ENCODE data around the gene LRCH4. TPM values are rescaled to one million over a fixed set of nuclear protein-coding genes. Genes with fewer than 3 reads are reported as not detected.

The LRCH4 gene
- total and polyA plus RNA-seq, 9 of the 15 experiments (the other 6 are each of a cell fraction or from before 2014, with no cell fraction given), result 0.06 to 63.3 (median 15.0) TPM

DNA sequence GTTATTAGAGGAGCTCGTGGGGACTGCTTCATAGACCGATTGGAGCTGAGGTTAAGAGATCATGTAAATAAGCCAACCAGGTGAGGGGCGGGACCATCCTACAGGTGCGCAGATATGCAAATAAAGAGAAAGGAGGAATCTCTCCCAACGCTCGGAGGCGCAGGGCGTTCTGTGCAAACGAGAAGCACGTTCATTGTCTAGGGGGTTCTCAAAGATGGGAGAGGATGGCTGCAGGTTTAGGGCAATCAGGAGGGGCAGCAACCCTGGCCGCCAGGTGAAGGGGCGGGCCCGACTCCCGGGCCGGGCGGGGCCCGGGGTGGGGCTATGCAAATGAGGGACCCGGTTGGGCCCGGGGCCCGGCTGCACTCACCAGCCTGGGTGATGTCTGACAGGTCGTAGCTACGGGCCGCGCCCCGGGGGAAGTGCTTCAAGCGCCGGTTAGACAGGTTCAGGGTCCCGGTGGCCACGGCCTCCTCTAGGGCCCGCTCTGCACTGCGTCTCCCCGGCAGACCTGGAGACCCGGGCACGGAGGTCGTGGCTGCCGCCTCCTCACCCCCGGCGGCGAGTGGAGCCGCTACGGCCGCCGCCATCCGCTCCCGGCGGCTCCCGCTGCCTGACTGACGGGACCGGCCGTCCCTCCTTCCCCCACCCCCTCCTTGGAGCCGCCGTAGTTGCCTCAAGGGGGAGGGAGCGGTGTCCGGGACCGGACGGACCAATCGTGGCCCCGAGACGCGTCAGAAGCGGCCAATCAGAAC, at the start of gene LRCH4 (continued):
- TF ChIP-seq, protein P1, sequence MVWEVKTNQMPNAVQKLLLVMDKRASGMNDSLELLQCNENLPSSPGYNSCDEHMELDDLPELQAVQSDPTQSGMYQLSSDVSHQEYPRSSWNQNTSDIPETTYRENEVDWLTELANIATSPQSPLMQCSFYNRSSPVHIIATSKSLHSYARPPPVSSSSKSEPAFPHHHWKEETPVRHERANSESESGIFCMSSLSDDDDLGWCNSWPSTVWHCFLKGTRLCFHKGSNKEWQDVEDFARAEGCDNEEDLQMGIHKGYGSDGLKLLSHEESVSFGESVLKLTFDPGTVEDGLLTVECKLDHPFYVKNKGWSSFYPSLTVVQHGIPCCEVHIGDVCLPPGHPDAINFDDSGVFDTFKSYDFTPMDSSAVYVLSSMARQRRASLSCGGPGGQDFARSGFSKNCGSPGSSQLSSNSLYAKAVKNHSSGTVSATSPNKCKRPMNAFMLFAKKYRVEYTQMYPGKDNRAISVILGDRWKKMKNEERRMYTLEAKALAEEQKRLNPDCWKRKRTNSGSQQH (CRISPR knock-in tag; IDR thresholded peaks at IDR 0.05), result peak; percentile 70; the same call in 1 of the 2 replicates
- TF ChIP-seq ZNF24 (IDR thresholded peaks at IDR 0.05) (peak; percentile 54; the same call in 1 of the 2 replicates), SMAD1 (IDR thresholded peaks at IDR 0.05; ENCODE audit: low read depth, low read length, partially characterized antibody) (no peak), ARID2 (IDR thresholded peaks at IDR 0.05) (no peak), TCF15 (CRISPR knock-in tag; IDR thresholded peaks at IDR 0.05) (no peak), HNRNPL (IDR thresholded peaks at IDR 0.05; ENCODE audit: low read depth, low read length) (no peak), STAT5B (CRISPR knock-in tag; IDR thresholded peaks at IDR 0.05) (no peak), ATF6 (CRISPR knock-in tag; IDR thresholded peaks at IDR 0.05) (peak; percentile 91; the same call in 1 of the 2 replicates), PTTG1 (tag; IDR thresholded peaks at IDR 0.05; ENCODE audit: low read depth) (no peak), CREB1 (IDR thresholded peaks at IDR 0.05) (no peak), CREB1 (CRISPR knock-in tag; IDR thresholded peaks at IDR 0.05) (no peak), POLR3A (IDR thresholded peaks at IDR 0.05; ENCODE audit: borderline replicate concordance, extremely low read depth, insufficient read depth, insufficient read length) (no peak), MTA1 (IDR thresholded peaks at IDR 0.05; ENCODE audit: borderline replicate concordance) (no peak), XRCC4 (IDR thresholded peaks at IDR 0.05; ENCODE audit: extremely low read depth, insufficient read depth, insufficient read length) (no peak), ZNF41 (CRISPR knock-in tag; conservative IDR thresholded peaks at IDR 0.05) (0 out of 2 replicates have a peak, but pooled peaks have one; percentile 27), ELF2 (CRISPR knock-in tag; IDR thresholded peaks at IDR 0.05) (peak; percentile 70; the same call in 1 of the 2 replicates), ZBTB1 (CRISPR knock-in tag; IDR thresholded peaks at IDR 0.05; ENCODE audit: borderline replicate concordance, low read depth) (no peak; the same call in 1 of the 2 replicates), NCOA2 (IDR thresholded peaks at IDR 0.05; ENCODE audit: partially characterized antibody in 2 of 2) (no peak), CBX3 (IDR thresholded peaks at IDR 0.05; ENCODE audit: borderline replicate concordance in 1 of 2, low read length in 2 of 2) (no peak)
- TF ChIP-seq, protein P2, sequence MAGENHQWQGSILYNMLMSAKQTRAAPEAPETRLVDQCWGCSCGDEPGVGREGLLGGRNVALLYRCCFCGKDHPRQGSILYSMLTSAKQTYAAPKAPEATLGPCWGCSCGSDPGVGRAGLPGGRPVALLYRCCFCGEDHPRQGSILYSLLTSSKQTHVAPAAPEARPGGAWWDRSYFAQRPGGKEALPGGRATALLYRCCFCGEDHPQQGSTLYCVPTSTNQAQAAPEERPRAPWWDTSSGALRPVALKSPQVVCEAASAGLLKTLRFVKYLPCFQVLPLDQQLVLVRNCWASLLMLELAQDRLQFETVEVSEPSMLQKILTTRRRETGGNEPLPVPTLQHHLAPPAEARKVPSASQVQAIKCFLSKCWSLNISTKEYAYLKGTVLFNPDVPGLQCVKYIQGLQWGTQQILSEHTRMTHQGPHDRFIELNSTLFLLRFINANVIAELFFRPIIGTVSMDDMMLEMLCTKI (IDR thresholded peaks at IDR 0.05; ENCODE audit: partially characterized antibody), result no peak

Measured in K562 (cell line).